GM12875 (cell line): ENCODE measurements around the gene OR8K3.

Source experiments
- H3K4me3 ChIP-seq: one replicate; pipeline ENCODE4 v1.5.1; 2011; ENCODE audit warnings: low read depth, low read length, control low read depth
- CTCF ChIP-seq: IDR thresholded peaks from 2 replicates; pipeline ENCODE4 v1.5.1; 2011; ENCODE audit warnings: low read depth, mild to moderate bottlenecking, control low read depth, inconsistent platforms, low read length, moderate library complexity, borderline replicate concordance; ENCODE audit not compliant: insufficient read depth

Gene OR8K3

DNA sequence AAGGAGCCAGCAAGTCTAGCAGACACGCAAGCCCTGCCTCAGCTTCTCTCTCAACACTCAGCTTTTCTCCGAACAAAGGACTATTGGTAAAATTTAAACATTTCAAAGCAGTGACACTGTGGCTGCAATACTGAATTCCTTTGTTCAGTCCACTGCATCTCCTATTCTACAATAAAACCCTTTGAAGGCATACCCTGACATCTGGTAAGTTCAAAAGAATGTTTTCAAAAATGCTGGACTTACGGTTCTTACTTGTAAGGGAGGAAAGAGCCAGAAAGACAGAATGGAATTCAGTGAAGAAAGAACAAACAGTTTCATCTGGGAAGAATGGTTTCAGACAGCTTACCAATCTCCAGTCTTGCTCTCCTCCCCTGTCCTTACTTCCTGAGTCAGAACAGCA lies 18.2 kb downstream of the OR8K3 start:
- TF ChIP-seq CTCF: no peak
- H3K4me3 ChIP-seq: no peak overlapping the region

DNA sequence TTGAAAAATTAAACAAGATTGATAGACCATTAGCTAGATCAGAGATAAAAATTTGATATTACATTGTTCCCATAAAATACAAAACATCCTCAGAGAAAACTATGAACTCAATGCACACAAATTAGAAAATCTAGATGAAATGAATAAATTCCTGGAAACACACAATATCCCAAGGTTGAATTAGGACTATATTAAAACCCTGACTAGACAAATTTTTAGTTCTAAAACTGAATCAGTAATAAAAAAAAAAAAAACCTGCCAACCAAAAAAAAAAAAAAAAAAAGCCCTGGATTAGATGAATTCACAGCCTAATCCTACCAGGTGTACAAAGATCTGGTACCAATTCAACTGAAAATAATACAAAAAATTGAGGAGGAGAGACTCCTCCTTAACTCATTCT lies 25.3 kb downstream of the OR8K3 start:
- TF ChIP-seq CTCF: no peak

DNA sequence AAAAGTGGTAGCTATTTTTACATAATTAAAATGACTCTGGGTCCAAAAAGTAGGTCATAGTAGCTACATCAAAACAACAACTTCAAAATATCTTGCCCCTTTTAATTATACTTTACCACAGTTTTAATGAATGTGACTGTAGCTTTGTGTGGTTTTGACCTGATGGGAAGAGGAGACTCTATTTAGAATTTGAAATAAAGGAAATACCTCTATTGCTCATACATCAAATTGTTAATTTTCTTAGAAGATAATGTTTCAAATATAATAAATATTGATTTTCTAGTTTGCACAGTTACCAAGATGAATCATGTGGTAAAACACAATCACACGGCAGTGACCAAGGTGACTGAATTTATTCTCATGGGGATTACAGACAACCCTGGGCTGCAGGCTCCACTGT lies 30.8 kb downstream of the OR8K3 start, which contains the start of gene OR8K1:
Gene OR8K1 (plus strand): TSS at position 301 of the 400 bp plus-strand sequence. CDS start 0 bp downstream, at position 301.
- TF ChIP-seq CTCF: no peak
- H3K4me3 ChIP-seq: no peak within 1 kb of the TSS

More for the DNA sequence above, 25.3 kb downstream of the OR8K3 start:
- no peak overlapping the region for H3K4me3 ChIP-seq

GRCh38 chr11:56353991-56354390 lies 39.0 kb downstream of the OR8K3 start, which contains the start of gene OR8J1:
Gene OR8J1 (plus strand): TSS chr11:56354291. CDS start chr11:56360247, 5,956 bp downstream.
- H3K4me3 ChIP-seq: no peak within 1 kb of the TSS
- TF ChIP-seq CTCF: no peak
